HepG2 (cell line): Measurements from ENCODE around the gene CIBAR2. TPM values are rescaled to one million over a fixed set of nuclear protein-coding genes. Genes with fewer than 3 reads are reported as not detected.
A peak's percentile ranks its signal among the peaks of the same experiment; 100 is the strongest.

Experiments
- AGO1 ChIP-seq: fragments of 200-400 bp; formaldehyde crosslinking; IDR thresholded peaks from 2 replicates; pipeline ENCODE4 v1.6.1; 2017; ENCODE audit warnings: mild to moderate bottlenecking, low read depth, low read length, moderate library complexity; ENCODE audit not compliant: poor library complexity, severe bottlenecking
- ARID2 ChIP-seq: sonication (generic); formaldehyde crosslinking; IDR thresholded peaks from 2 replicates; pipeline ENCODE4 v1.8.1; 2022; ENCODE audit warnings: mild to moderate bottlenecking, missing genetic modification reagents, borderline replicate concordance
- E2F2 ChIP-seq: sonication (generic); formaldehyde crosslinking; IDR thresholded peaks from 2 replicates; pipeline ENCODE4 v1.4.0; 2020; ENCODE audit warnings: missing genetic modification reagents, borderline replicate concordance
- FOXA1 ChIP-seq, 2 experiments: fragments of 450-650 bp in 1 of 2; sonication (generic) in 1 of 2; formaldehyde crosslinking in 1 of 2; IDR thresholded peaks; 2 replicates each; pipeline versions ENCODE4 v1.4.0 to v1.6.1; 2016 to 2020; ENCODE audit warnings: missing genetic modification reagents in 1 of 2
- KAT8 ChIP-seq: IDR thresholded peaks from 2 replicates; pipeline ENCODE4 v1.6.1; 2016; ENCODE audit warnings: missing genetic modification reagents, missing compliant biosample characterization
- KIAA2018 ChIP-seq: sonication (generic); formaldehyde crosslinking; IDR thresholded peaks from 2 replicates; pipeline ENCODE4 v1.5.0; 2020; ENCODE audit warnings: mild to moderate bottlenecking, missing genetic modification reagents, borderline replicate concordance
- MAF1 ChIP-seq: sonication (generic); formaldehyde crosslinking; IDR thresholded peaks from 2 replicates; pipeline ENCODE4 v1.5.0; 2020; ENCODE audit warnings: missing genetic modification reagents, borderline replicate concordance
- PTBP1 ChIP-seq: fragments of 200-400 bp; formaldehyde crosslinking; IDR thresholded peaks from 2 replicates; pipeline ENCODE4 v1.6.1; 2018; ENCODE audit warnings: low read length, low read depth; ENCODE audit not compliant: poor library complexity, severe bottlenecking
- ZNF282 ChIP-seq: fragments of 450-650 bp; IDR thresholded peaks from 2 replicates; pipeline ENCODE4 v1.6.1; 2018; ENCODE audit not compliant: partially characterized antibody
- ZNF646 ChIP-seq: sonication (generic); formaldehyde crosslinking; IDR thresholded peaks from 2 replicates; pipeline ENCODE4 v1.9.0; 2021; ENCODE audit warnings: mild to moderate bottlenecking, missing genetic modification reagents
- ZNF691 ChIP-seq: sonication (generic); formaldehyde crosslinking; IDR thresholded peaks from 2 replicates; pipeline ENCODE4 v1.4.0; 2020; ENCODE audit warnings: missing genetic modification reagents, low read depth, mild to moderate bottlenecking, borderline replicate concordance
- polyA plus RNA-seq, 8 experiments: library from polyadenylated mRNA; depleted of rRNA in 3 of 8; stranded (reverse) in 7 of 8; unstranded in 1 of 8; fragments of >200 nt; fragmentation: Illumina TruSeq in 4 of 8; extraction: Trizol in 4 of 8; gene quantifications; 2 replicates each; pipeline versions ENCODE4 v1.2.1 to v1.2.3, GENCODE V29; 2011 to 2016; ENCODE audit warnings: low read depth in 4 of 8, missing spikeins in 1 of 8, mixed read lengths in 1 of 8; ENCODE audit not compliant: insufficient read depth in 1 of 8
- total RNA-seq, 5 experiments: library from RNA; depleted of rRNA; stranded (reverse); fragments of >200 nt; fragmentation: Illumina TruSeq; extraction: Trizol; gene quantifications; 2 replicates each; pipeline ENCODE4 v1.2.3, GENCODE V29; 2016; ENCODE audit warnings: low read depth in 1 of 5

CIBAR2 gene
- total and polyA plus RNA-seq, 2 of the 13 experiments (the other 11 are each of a cell fraction or from before 2014, with no cell fraction given): not detected

- no peak for TF ChIP-seq ZNF646 (CRISPR knock-in tag)
- TF ChIP-seq AGO1: peak; percentile 35
- TF ChIP-seq ZNF691 (CRISPR knock-in tag): no peak
- TF ChIP-seq KIAA2018 (CRISPR knock-in tag): no peak
- TF ChIP-seq ZNF282: no peak
- TF ChIP-seq ARID2 (CRISPR knock-in tag): peak; percentile 98
- no peak for TF ChIP-seq FOXA1 (IDR thresholded peaks at IDR 0.05)
- TF ChIP-seq FOXA1 (CRISPR knock-in tag; IDR thresholded peaks at IDR 0.05): 0 out of 2 replicates have a peak, but pooled peaks have one; percentile 5
- TF ChIP-seq E2F2 (CRISPR knock-in tag): 0 out of 2 replicates have a peak, but pooled peaks have one; percentile 49
- TF ChIP-seq KAT8 (CRISPR knock-in tag): peak; percentile 76
- TF ChIP-seq PTBP1: no peak
- 0 out of 2 replicates have a peak, but pooled peaks have one; percentile 20 for TF ChIP-seq MAF1 (CRISPR knock-in tag)
These were observed 24.5 kb upstream of the CIBAR2 start (continued) for GRCh38 chr16:85136702-85137322.
